HCT116 (cell line): Measurements from ENCODE around the gene LRRC3B. TPM values are rescaled to one million over a fixed set of nuclear protein-coding genes. Genes with fewer than 3 reads are reported as not detected.

ENCODE experiments used
- ATAC-seq: fragments of 200-7000 bp; cut with Tn5 transposase; 2 replicates; pipeline ENCODE4 v1.9.1; 2020; ENCODE audit warnings: mild to moderate bottlenecking, moderate library complexity
- BruUV-seq: library from RNA; stranded (reverse); fragments of 400-500 nt; replicated peaks from 2 replicates; lab custom pipeline; 2021; lab: Mats Ljungman, UMichigan
- CTCF ChIA-PET: fragments of 300-600 bp; sonication (Branson Sonifier 250); formaldehyde crosslinking; loops from one replicate; lab custom pipeline; 2021; ENCODE audit warnings: antibody characterized with exemption; lab: Charles Lee
- POLR2A ChIA-PET: fragments of 300-600, 350-600 bp; sonication (Branson Sonifier 250); formaldehyde crosslinking; loops from one replicate; lab custom pipeline; 2021; ENCODE audit warnings: antibody characterized with exemption; lab: Charles Lee
- RAD21 ChIA-PET, 2 experiments: fragments of 300-600 bp; sonication (Branson Sonifier 250); formaldehyde crosslinking; loops; one replicate each; lab custom pipeline; 2023; ENCODE audit warnings: low total read pairs in 2 of 2; ENCODE audit not compliant: uncharacterized antibody in 2 of 2, unreplicated experiment in 2 of 2, low non-redundant PET in 1 of 2; lab: Charles Lee
- DNase-seq: peaks from one replicate; pipeline ENCODE4 v3.0.0-alpha.2; 2010; ENCODE audit warnings: low read depth, low spot score
- H2AFZ ChIP-seq: fragments of 200-600 bp; shearing (Covaris generic), sonication (generic); 2 replicates; pipeline ENCODE4 v1.6.1; 2017; ENCODE audit warnings: low read depth, mixed run types, mixed read lengths, antibody characterized with exemption, low read length; ENCODE audit not compliant: poor library complexity, severe bottlenecking
- H3K27ac ChIP-seq: 2 replicates; pipeline ENCODE4 v1.5.1; 2012; ENCODE audit warnings: low read depth, low read length
- H3K27me3 ChIP-seq: fragments of 200-600 bp; sonication (generic); 2 replicates; pipeline ENCODE4 v1.6.1; 2016; ENCODE audit warnings: mixed run types, low read length, mixed read lengths; ENCODE audit not compliant: insufficient read depth
- H3K36me3 ChIP-seq, 2 experiments: fragments of 200-500 bp in 1 of 2; fragments of 200-600 bp in 1 of 2; sonication (Bioruptor generic) in 1 of 2; sonication (generic) in 1 of 2; 2 replicates each; pipeline versions ENCODE4 v1.5.1 to v1.6.1; 2014 to 2016; ENCODE audit warnings: low read length in 2 of 2, inconsistent platforms in 1 of 2, mixed read lengths in 1 of 2, mixed run types in 1 of 2; ENCODE audit not compliant: insufficient read depth in 2 of 2, control insufficient read depth in 1 of 2
- H3K4me1 ChIP-seq, 2 experiments: fragments of 200-600 bp in 1 of 2; sonication (generic) in 1 of 2; 2 replicates each; pipeline versions ENCODE4 v1.5.1 to v1.6.1; 2012 to 2017; ENCODE audit warnings: low read length in 2 of 2, inconsistent platforms in 1 of 2, mild to moderate bottlenecking in 1 of 2, mixed read lengths in 1 of 2, mixed run types in 1 of 2, moderate library complexity in 1 of 2; ENCODE audit not compliant: insufficient read depth in 2 of 2, control insufficient read depth in 1 of 2
- H3K4me2 ChIP-seq: fragments of 200-600 bp; sonication (generic); 2 replicates; pipeline ENCODE4 v1.6.1; 2017; ENCODE audit warnings: mixed run types, low read length, mixed read lengths
- H3K4me3 ChIP-seq, 2 experiments: fragments of 200-600 bp in 1 of 2; sonication (generic) in 1 of 2; replicated peaks in 1 of 2; 2 replicates each; pipeline ENCODE4 v1.5.1; 2011 to 2016; ENCODE audit warnings: low read length in 2 of 2, control low read depth in 1 of 2, low read depth in 1 of 2, mild to moderate bottlenecking in 1 of 2, mixed read lengths in 1 of 2, mixed run types in 1 of 2
- H3K79me2 ChIP-seq: fragments of 200-600 bp; sonication (generic); 2 replicates; pipeline ENCODE4 v1.6.1; 2017; ENCODE audit warnings: mild to moderate bottlenecking, mixed run types, low read length, moderate library complexity, mixed read lengths; ENCODE audit not compliant: insufficient read depth
- H3K9ac ChIP-seq: fragments of 200-600 bp; sonication (generic); 2 replicates; pipeline ENCODE4 v1.6.1; 2016; ENCODE audit warnings: low read length, mixed read lengths
- H3K9me2 ChIP-seq: fragments of 200-600 bp; sonication (generic), shearing (Covaris generic); 2 replicates; pipeline ENCODE4 v1.6.1; 2017; ENCODE audit warnings: mixed run types, mild to moderate bottlenecking, moderate library complexity; ENCODE audit not compliant: insufficient read depth
- H3K9me3 ChIP-seq, 2 experiments: fragments of 200-500 bp in 1 of 2; fragments of 200-600 bp in 1 of 2; sonication (Bioruptor generic) in 1 of 2; sonication (generic) in 1 of 2; 2 replicates each; pipeline ENCODE4 v1.6.1; 2014 to 2017; ENCODE audit warnings: low read length in 2 of 2, mixed read lengths in 2 of 2, inconsistent platforms in 1 of 2, low read depth in 1 of 2, mild to moderate bottlenecking in 1 of 2, mixed run types in 1 of 2, moderate library complexity in 1 of 2; ENCODE audit not compliant: control insufficient read depth in 1 of 2, insufficient read depth in 1 of 2
- H4K20me1 ChIP-seq: fragments of 200-600 bp; sonication (generic), shearing (Covaris generic); 2 replicates; pipeline ENCODE4 v1.6.1; 2017; ENCODE audit warnings: mixed run types, mild to moderate bottlenecking, moderate library complexity; ENCODE audit not compliant: insufficient read depth
- CBX3 ChIP-seq: IDR thresholded peaks from 2 replicates; pipeline ENCODE4 v1.6.1; 2012; ENCODE audit warnings: low read depth
- CEBPB ChIP-seq: IDR thresholded peaks from 2 replicates; pipeline ENCODE4 v1.6.1; 2012; ENCODE audit warnings: low read depth
- EGR1 ChIP-seq: IDR thresholded peaks from 2 replicates; pipeline ENCODE4 v1.6.1; 2012; ENCODE audit warnings: low read depth
- ELF1 ChIP-seq: IDR thresholded peaks from 2 replicates; pipeline ENCODE4 v1.6.1; 2012; ENCODE audit warnings: low read depth, borderline replicate concordance
- JUND ChIP-seq: IDR thresholded peaks from 2 replicates; pipeline ENCODE4 v1.6.1; 2012
- SIN3A ChIP-seq: IDR thresholded peaks from 2 replicates; pipeline ENCODE4 v1.6.1; 2012; ENCODE audit warnings: low read depth
- SRF ChIP-seq: IDR thresholded peaks from 2 replicates; pipeline ENCODE4 v1.6.1; 2012; ENCODE audit warnings: low read depth
- TCF7L2 ChIP-seq: IDR thresholded peaks from 2 replicates; pipeline ENCODE4 v1.7.0; 2011; ENCODE audit warnings: borderline replicate concordance, inconsistent platforms; ENCODE audit not compliant: insufficient read depth, insufficient read length; ENCODE audit errors: extremely low read depth
- YY1 ChIP-seq: IDR thresholded peaks from 2 replicates; pipeline ENCODE4 v1.6.1; 2011; ENCODE audit warnings: low read length, low read depth, moderate library complexity, mild to moderate bottlenecking; ENCODE audit not compliant: insufficient replicate concordance; ENCODE audit errors: extremely low read depth
- intact Hi-C: fragments of 100-400 bp; cut with micrococcal nuclease; formaldehyde crosslinking; loops from 2 replicates; pipeline ENCODE4 v1.10.0; 2022
- total RNA-seq: library from RNA; stranded (reverse); gene quantifications from one replicate; pipeline ENCODE4 v1.2.1, GENCODE V29; 2021; ENCODE audit not compliant: unreplicated experiment
- TF ChIP-seq, protein P1 (sequence below): IDR thresholded peaks from 2 replicates; pipeline ENCODE4 v1.6.1; 2012
- TF ChIP-seq, protein P2 (sequence below): IDR thresholded peaks from 2 replicates; pipeline ENCODE4 v1.6.1; 2012; ENCODE audit warnings: low read depth
- TF ChIP-seq, protein P3 (sequence below), 3 experiments: fragments of 200-600 bp in 1 of 3; sonication (generic) in 1 of 3; IDR thresholded peaks in 2 of 3; conservative IDR thresholded peaks in 1 of 3; 2 replicates each; pipeline ENCODE4 v1.5.1; 2012 to 2017; ENCODE audit warnings: low read depth in 2 of 3, low read length in 2 of 3, antibody characterized with exemption in 1 of 3, borderline replicate concordance in 1 of 3, control low read depth in 1 of 3, mild to moderate bottlenecking in 1 of 3, mixed read lengths in 1 of 3, mixed run types in 1 of 3, moderate library complexity in 1 of 3; ENCODE audit not compliant: insufficient read depth in 1 of 3

Gene LRRC3B
- total RNA-seq, 1 experiment from 2014 or later, result not detected

DNA sequence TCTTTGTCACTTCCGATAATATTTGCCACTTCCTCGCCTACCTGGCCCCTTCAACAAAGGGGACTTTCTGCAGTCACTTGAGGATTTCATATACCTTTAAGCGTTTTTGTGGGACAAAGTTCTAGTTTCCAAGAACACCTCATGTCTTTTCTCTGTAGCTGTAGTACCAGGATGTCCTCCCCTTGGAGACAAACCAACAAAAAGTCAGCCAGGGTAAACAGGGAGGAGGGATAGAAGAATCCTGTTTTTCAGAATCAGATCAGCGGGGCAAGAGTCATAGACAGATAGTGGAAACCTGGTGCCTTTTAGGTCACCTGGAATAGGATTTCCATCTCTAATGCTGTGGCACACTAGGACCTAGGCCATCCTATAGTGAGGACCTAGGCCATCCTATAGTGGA lies 4.5 kb downstream of the LRRC3B start:
- ChIA-PET CTCF (no interaction called here), POLR2A (no interaction called here), RAD21 (no interaction called here)
- H3K4me3 ChIP-seq, result no peak overlapping the region
- no peaks in the 10 kb centered on the region for H3K79me2 ChIP-seq
- intact Hi-C loops, result no loop called here
- H3K9me2 ChIP-seq, result no peaks in the 10 kb centered on the region
- no peaks in the 10 kb centered on the region for H3K27me3 ChIP-seq
- H3K36me3 ChIP-seq, result no peaks in the 10 kb centered on the region
- H3K27ac ChIP-seq, result no peak overlapping the region
- H3K4me2 ChIP-seq, result no peak overlapping the region
- H2AFZ ChIP-seq, result no peak overlapping the region
- DNase-seq (no peak), ATAC-seq (no peak)
- H3K9ac ChIP-seq, result no peak overlapping the region
- H3K4me1 ChIP-seq, result no peaks in the 10 kb centered on the region
- no TSS peak for BruUV-seq
- no peaks in the 10 kb centered on the region for H4K20me1 ChIP-seq
- no peak for TF ChIP-seq CEBPB
- TF ChIP-seq, protein P1, sequence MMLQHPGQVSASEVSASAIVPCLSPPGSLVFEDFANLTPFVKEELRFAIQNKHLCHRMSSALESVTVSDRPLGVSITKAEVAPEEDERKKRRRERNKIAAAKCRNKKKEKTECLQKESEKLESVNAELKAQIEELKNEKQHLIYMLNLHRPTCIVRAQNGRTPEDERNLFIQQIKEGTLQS, result no peak
- no peak for TF ChIP-seq TCF7L2
- TF ChIP-seq JUND, result no peak
- TF ChIP-seq CBX3, result no peak
- TF ChIP-seq, protein P2, sequence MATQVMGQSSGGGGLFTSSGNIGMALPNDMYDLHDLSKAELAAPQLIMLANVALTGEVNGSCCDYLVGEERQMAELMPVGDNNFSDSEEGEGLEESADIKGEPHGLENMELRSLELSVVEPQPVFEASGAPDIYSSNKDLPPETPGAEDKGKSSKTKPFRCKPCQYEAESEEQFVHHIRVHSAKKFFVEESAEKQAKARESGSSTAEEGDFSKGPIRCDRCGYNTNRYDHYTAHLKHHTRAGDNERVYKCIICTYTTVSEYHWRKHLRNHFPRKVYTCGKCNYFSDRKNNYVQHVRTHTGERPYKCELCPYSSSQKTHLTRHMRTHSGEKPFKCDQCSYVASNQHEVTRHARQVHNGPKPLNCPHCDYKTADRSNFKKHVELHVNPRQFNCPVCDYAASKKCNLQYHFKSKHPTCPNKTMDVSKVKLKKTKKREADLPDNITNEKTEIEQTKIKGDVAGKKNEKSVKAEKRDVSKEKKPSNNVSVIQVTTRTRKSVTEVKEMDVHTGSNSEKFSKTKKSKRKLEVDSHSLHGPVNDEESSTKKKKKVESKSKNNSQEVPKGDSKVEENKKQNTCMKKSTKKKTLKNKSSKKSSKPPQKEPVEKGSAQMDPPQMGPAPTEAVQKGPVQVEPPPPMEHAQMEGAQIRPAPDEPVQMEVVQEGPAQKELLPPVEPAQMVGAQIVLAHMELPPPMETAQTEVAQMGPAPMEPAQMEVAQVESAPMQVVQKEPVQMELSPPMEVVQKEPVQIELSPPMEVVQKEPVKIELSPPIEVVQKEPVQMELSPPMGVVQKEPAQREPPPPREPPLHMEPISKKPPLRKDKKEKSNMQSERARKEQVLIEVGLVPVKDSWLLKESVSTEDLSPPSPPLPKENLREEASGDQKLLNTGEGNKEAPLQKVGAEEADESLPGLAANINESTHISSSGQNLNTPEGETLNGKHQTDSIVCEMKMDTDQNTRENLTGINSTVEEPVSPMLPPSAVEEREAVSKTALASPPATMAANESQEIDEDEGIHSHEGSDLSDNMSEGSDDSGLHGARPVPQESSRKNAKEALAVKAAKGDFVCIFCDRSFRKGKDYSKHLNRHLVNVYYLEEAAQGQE, result no peak
- TF ChIP-seq EGR1, result no peak
- no peak for TF ChIP-seq ELF1
- TF ChIP-seq SRF, result no peak
- no peak for TF ChIP-seq YY1
- no peak for TF ChIP-seq SIN3A
- TF ChIP-seq, protein P3, sequence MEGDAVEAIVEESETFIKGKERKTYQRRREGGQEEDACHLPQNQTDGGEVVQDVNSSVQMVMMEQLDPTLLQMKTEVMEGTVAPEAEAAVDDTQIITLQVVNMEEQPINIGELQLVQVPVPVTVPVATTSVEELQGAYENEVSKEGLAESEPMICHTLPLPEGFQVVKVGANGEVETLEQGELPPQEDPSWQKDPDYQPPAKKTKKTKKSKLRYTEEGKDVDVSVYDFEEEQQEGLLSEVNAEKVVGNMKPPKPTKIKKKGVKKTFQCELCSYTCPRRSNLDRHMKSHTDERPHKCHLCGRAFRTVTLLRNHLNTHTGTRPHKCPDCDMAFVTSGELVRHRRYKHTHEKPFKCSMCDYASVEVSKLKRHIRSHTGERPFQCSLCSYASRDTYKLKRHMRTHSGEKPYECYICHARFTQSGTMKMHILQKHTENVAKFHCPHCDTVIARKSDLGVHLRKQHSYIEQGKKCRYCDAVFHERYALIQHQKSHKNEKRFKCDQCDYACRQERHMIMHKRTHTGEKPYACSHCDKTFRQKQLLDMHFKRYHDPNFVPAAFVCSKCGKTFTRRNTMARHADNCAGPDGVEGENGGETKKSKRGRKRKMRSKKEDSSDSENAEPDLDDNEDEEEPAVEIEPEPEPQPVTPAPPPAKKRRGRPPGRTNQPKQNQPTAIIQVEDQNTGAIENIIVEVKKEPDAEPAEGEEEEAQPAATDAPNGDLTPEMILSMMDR (IDR thresholded peaks at IDR 0.05 in 2 of 3, conservative IDR thresholded peaks at IDR 0.05 in 1 of 3; ENCODE audit: borderline replicate concordance in 1 of 3, insufficient read depth in 1 of 3, low read depth in 2 of 3, low read length in 2 of 3), result no peak
- H3K9me3 ChIP-seq, result peaks cover 0 to 2% of the 10 kb centered on the region in 2 experiments; a peak in 1 of 4 replicates
